Colonic mucosa (tissue), 2 donors: ENCODE measurements around the gene RTL1. TPM values are rescaled to one million over a fixed set of nuclear protein-coding genes. Genes with fewer than 3 reads are reported as not detected.

Source experiments
- microRNA-seq: library from miRNA; unstranded; fragments of <30 nt; microRNA quantifications from one replicate; pipeline ENCODE4, GENCODE V29; 2019
- total RNA-seq, 2 donors: library from RNA; stranded (reverse); fragmentation: NEBNext Ultra II Directional in 1 of 2; extraction: Animal tissue kit (Norgen Biotek cat#: 25700) in 1 of 2; gene quantifications; one replicate each; pipeline ENCODE4 v1.2.1, GENCODE V29; 2021
- donor health status: DM: no; HTN: no; CAD: no.
- donor health status: DM: no; HTN: no; CAD: no.

RTL1 gene
- total RNA-seq, 2 donors from 2014 or later = not detected

Small RNA genes lying within 50 kb of the gene (microRNA-seq; reads per million reads assigned to microRNA genes)
- gene MIR127 (665 reads per million, percentile 75 among the genes with 10 or more reads in this experiment), gene MIR136 (11.0 reads per million, percentile 17 among the genes with 10 or more reads in this experiment), gene MIR337 (269 reads per million, percentile 63 among the genes with 10 or more reads in this experiment), gene MIR370 (17.1 reads per million, percentile 25 among the genes with 10 or more reads in this experiment), gene MIR431 (47.4 reads per million, percentile 43 among the genes with 10 or more reads in this experiment), gene MIR432 (66.7 reads per million, percentile 48 among the genes with 10 or more reads in this experiment), gene MIR433 (38.6 reads per million, percentile 40 among the genes with 10 or more reads in this experiment), gene MIR493 (68.9 reads per million, percentile 49 among the genes with 10 or more reads in this experiment), gene MIR665 (not detected)

Other genes starting within 250 kb of the RTL1 start
- gene DLK1, start 176.8 kb downstream of the RTL1 start, total RNA-seq = 1 to 10 TPM in 1 of 2 donors, not detected in 1; 2.2 TPM
- 10 to 100 TPM; 10.3 to 11.0 TPM for gene MEG3, start 77.6 kb downstream of the RTL1 start, total RNA-seq